HG02623 (cell line): ENCODE measurements around the gene MAGI2.

Experiments
- ATAC-seq: cut with Tn5 transposase; IDR thresholded peaks from one replicate; pipeline ENCODE4 v1.9.1; 2021; ENCODE audit warnings: moderate library complexity; ENCODE audit not compliant: unreplicated experiment

The MAGI2 gene

DNA sequence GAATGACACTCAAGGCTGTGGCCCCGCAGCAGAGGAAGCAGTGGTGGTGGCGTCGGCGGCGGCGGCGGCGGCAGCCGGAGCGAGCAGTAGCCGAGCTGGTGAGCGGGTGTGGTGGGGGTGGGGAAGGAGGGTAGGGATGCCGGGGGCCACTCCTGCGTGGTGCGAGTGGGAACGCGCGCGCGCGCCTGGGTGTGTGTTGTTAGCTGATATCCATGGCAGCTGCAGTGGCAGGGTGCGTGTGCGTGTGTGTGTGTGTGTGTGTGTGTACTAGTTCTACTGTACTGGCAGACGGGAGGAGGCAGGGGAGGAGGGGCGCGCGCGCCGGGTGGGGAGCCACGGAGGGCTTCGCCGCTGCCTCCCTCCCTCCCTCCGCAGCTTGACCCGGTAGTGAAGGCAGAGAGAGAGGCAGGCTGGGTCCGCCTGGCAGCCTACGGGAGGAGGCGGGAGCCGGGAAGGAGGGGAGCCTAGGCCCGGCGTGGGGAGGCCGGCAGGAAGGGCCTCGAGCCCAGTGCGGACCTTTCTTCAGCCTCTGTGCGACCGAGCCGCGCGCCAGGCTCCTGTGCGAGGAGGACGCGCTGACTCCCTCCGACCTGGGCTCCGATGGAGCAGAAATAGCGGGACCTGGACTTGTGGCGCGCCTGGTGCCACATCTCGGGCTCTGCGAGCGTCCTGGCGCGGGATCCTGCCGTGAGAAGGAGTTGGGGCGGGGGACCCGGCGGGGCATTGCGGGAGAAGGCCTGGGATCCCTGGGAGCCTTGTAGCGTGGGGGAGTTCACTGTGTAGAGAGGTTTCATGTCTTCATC lies at the start of gene MAGI2:
TSS of gene MAGI2 (minus strand) at position 110 of the 803 bp plus-strand sequence. CDS start 347 bp downstream, outside the sequence.
- no peak for ATAC-seq

DNA sequence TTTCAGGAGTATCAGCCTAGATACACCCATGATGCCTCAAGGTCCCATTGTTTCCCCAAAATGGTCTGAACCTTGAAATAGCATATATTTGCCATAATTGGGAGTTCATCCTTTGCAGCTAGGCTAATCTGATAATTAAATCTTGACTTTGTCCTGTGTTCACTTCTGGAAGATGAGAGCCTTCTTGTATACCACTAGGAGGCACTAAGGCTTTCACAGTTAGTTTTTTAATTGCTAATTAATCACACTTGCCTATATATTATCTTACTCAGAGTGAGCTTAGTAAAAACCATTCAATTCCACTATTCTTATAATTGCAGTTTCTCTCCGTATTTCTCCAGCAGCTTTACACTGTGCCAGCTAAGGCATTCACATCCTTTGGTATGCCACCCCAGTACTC lies 48.7 kb upstream of the MAGI2 start:
- ATAC-seq: no peak

DNA sequence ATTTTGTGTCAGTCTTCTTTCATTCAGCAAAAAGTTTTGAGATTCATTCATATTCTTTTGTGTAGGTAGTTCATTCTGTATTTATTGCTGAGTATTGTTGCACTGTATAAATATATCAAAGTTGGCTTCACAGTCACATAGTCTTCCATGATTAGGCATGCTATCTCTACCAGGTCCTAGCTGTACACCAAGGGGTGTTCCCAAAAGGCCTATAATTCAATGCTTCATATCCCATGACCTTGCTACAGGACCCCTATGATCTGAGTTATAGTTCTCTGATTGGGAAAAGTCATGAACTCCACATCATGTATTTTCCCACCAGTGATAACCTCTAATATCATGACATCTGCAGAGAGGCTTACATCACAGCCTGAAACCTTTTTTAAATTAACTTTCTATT lies 47.3 kb upstream of the MAGI2 start:
- no peak for ATAC-seq

DNA sequence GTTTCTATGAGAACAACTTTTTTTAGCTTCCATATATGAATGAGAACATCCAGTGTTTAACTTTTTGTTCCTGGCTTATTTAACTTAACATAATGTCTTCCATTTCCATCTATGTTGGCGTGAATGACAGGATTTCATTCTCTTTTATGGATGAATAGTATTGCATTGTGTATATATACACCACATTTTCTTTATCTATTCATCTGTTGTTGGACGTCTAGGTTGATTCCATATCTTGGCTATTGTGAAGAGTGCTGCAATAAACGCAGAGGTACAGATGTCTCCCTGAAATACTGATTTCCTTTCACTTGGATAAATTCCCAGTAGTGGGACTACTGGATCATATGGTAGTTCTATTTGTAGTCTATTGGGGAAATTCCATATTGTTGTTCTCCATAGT lies 44.3 kb upstream of the MAGI2 start:
- no peak for ATAC-seq

DNA sequence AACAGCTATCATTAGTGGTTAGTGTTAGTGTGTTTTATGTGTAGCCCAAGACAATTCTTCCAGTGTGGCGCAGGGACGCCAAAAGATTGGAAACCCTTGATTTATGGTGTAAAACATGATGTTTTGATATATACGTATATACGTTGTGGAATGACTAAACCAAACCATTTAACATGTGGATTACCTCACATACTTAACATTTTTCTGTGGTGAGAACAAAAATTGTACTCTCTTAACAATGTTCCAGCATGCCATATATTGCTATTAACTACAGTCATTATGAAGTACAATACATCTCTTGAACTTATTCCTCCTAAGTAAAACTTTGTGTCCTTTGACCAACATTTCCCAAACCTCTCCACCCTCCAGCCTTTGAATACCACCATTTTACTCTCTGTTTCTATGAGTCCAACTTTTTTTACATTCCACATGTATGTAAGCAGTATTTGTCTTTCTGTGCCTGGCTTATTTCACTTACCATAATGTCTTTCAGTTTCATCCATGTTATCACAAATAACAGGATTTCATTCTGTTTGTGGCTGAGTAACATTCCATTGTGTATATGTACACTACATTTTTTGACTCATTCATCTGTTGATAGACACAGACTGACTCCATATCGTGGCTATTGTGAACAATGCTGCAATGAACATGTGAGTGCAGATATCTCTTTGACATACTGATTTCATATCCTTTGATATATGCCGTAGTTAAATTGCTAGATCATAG lies 42.2 kb upstream of the MAGI2 start:
- ATAC-seq: no peak

DNA sequence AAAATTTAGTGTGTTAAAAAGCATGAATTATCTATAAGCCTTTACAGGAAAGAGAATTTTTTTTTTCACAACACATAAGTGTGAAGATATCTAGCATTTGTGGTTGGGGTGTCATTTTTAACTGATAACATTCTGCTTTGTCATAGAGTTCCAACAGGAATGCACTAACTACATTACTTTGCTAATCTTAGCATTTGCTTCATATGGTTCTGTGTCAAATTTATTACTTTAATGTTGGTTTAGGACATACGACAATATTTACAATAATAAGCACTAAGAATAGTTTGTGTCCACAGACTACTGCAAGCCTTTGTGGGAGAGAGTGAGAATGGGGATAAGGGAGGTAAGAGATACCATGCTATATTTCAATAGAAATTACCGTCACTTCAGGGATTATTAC lies 40.6 kb upstream of the MAGI2 start:
- no peak for ATAC-seq

DNA sequence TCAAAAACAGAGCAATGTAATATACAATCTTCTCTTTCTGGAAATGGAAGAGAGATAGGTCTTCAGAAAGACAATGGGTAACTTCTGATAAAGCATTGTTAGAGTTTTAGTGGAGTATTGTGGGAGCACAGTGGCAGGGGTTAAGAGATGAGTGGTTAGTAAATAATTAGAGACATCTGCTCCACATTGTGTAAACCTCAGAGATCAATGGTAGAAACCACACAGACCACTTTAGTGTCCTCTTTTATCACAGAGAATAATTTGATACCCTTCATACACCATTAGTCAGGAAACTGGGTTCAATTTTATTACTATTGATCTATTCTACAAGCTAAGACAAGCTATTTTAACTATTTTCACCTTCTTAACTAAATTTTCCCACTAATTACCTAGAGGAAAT lies 35.9 kb upstream of the MAGI2 start:
- no peak for ATAC-seq

DNA sequence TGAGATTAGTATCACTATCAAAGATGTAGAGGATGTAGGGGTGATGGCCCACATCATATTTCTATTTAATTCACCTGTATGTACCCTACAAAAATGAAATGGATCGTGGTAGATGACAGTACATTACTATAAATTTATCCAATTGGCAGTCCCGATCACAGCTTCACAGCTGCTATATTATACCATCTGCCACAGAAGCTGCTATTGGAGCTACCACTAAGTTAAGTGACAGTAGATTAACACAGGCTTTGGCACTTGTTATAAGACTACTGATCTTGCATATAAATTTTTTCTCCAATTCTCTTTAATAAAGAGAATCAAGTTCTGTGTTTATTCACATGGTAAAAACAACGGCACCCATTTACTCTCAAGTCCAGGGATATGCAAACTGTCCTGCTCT lies 24.9 kb upstream of the MAGI2 start:
- ATAC-seq: no peak

DNA sequence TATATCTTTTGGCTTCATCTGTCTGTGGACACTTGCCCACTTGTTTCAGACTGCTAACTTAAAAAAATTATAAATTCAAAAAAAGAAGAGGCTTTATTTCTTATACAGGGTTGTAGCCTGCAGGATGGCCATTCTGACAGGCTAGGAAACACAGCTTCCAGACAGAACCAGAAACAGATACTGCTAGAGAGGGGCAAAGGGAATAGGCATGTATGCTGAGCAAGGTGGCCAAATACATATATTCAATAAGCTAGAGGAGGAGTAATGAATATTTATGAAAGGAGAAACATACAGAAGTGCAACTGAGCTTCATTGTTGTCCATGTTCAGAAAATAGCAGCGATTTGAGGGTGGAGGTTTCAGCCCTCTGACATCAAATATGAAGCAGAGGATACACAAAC lies 22.0 kb upstream of the MAGI2 start:
- ATAC-seq: no peak

DNA sequence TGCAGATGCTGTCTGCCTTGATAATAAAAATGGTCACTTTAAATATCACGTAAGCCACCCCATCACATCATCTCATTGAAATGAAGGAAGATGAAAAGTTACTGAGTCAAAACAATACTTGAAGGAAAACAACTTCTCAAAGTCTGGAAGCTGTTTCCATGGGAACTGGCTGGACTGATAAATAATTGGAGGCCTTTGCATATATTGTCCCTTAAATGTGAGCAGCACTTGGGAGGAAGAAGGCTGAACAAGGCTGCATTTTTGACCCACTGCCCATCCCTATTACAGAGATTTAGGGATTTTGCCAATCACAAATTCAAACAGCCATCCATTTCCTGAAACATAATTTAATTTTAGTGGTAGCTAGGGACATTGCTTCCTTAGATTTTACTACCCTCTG lies 18.2 kb upstream of the MAGI2 start:
- ATAC-seq: no peak

DNA sequence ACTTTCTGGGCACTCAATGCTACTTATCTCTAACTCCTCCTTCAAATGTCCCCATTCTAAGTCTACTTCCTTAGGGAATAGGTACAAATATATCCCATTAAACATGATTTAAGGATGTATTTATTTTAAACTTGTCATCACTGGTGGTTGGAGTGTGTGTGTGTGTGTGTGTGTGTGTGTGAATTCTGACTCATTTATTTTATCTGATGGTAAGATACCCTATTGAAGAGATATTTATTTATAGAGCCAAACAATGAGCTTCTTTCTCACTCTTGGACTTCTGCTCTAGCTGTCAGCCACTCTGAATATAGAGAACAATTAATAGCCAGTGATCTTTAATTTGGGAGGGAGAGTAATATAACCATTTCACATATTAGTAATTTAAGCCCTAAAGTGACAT lies 17.8 kb upstream of the MAGI2 start:
- ATAC-seq: no peak

DNA sequence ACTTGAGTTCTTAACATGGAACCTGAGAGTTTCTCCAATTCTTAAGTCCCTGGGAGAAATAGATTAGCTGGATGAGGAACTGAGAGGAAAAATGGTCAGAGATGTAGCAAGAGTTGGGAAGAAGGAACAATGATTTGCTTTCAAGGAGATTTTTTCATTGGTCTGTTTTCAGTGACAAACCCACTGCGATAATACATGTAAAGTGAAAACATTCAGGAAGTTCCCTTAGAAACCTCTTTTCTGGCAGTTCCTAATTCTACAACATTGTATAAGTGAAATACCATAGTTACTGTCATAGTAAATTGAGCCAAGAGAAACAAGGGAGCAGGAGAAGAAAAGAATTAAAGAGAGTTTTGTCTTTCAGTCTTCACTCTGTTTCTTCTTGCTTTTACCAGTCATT lies 12.1 kb upstream of the MAGI2 start:
- ATAC-seq: no peak

DNA sequence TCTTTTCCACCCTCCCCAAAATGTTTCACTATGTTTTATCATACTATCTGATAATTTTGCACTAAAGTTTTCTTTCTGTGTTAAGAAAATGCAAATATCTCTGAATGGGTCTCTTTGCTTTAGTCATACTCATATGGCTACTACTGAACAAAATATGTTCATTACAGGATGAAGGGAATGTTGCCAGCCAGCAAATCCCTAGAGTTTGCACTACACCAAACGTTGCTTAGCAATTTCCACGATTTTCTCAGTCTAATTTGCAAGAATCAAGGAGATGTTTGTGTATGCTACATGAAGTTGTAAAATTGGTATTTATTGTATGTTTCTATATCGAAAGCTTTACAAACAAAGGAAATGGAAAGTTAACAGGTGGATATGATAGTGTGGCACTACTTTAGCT lies 10.6 kb upstream of the MAGI2 start:
- ATAC-seq: no peak

DNA sequence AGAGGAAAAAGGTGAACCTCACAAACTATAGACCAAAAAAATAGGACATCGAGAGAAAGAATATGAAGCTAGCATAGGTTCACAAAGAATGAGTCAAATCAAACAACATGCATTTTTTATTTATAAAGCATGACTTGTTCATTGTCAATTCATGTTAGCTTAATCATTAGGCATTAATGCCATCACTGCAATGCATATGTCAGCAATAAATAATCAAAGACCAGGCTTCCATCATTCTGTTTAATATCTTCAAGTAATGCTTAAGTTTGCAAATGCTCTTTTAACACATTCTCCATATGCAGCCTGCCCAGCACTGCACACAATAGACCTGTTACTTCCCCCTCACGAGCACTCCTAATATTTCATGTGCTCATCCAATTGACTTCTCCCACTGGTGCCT lies 8.9 kb upstream of the MAGI2 start:
- ATAC-seq: no peak

DNA sequence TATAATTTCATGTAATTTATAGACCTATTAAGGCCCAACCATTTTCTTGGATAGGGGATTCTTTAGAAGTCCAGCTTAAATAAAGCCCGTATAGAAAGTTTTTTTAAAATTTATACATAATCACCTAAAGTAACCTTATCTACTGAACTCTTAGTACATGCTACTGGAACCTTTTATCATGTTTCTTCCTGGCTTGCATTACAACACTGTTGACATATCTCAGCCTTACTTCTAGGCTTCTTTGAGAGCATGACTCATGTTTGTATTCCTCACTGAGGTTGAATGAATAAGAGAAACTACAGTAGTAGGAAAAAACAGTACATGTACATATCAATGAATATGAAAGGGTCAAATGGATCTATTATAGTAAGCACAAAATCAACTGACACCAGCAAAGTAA lies 8.2 kb upstream of the MAGI2 start:
- no peak for ATAC-seq

DNA sequence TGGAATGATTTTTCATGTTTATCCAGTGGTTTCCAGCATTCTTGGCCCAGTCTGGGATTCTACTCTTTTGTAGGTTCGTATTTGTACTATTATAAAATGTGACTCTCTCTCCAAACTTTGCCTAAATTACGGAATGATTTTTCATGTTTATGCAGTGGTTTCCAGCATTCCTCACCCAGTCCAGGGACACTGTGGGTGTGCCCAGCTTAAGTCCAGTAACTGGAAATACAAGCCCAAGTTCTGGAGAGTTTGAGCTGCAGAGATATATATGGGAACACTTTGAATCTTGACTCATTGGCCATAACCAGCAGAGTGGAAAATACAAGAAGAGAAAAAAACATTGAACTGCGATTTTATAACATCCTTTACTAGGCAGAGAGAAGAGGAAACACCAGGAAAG lies 5.9 kb upstream of the MAGI2 start:
- ATAC-seq: no peak

DNA sequence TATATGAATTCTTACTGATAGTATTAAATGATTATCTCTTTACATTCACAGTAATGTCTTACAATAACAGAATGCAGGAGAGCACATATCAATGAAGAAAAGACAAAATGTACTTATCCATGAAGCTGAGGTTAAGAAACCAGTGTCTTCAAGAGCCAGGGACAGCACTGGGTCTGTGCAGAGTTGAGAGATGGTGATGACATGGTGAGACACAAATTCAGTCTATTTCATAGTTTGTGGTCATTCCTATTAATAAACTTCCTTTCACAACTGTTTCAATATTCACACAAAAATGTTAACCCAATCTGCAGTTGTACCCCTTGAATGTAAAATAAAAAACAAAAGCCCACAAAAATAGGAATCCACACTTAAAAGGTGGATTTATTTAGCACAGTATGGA lies 5.3 kb upstream of the MAGI2 start:
- no peak for ATAC-seq

DNA sequence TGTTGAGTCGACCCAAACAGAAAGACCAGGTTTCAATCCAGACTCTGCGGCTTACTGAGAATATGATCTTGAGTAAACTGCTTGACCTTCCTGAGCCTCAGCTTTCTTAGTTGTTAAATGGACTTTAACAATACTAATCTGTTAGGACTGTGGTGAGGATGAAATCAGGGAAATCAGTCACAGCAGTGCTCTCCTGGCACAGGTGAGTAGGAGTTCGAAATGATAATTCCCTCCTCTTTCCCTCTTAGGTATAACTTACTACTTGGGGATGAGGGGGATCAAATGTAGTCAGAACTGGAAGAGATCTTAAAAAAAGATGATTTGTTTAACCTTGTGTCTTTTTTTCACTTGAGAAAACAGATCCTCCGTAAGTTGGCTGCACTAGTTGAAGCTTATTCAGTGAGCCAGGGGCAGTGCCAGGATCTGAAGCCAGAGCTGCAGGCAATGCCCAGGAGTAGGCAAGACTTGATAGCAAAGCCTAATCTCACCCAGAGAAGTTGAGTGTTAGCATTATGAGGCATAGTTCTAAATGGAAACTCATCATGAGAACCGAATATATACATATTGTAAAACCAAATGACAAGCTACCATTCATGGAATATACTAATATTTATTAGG lies 1.8 kb upstream of the MAGI2 start:
- ATAC-seq: no peak

DNA sequence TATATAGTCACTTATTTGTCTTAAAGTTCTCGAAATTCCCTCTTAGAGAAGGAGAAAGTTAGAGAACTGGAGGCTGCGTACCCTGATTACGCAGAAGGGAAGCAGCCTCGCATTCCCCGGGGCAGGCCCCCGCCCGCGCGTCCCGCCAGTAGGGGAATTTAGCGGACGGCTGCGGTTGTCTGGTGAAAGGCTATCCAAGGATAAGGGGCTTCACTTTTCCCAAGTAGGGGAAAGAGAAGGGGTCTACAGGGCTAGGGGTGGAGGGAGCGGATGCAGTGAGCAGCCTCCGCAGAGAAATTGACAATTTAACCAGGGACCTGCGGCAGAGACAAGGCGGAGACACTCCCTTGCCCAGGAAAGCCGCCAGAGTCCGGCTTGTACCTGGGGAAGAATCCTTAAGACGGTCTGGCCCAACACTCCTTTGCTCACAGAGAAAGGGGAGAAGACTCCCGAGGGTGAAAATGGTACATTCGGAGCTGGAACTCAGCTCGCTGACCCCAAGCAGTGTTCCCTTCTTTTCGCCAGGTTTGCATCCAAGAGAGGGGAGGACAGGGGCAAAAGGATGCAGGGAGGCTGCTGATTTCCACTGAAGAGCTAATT lies 994 bp upstream of the MAGI2 start:
- ATAC-seq: no peak

DNA sequence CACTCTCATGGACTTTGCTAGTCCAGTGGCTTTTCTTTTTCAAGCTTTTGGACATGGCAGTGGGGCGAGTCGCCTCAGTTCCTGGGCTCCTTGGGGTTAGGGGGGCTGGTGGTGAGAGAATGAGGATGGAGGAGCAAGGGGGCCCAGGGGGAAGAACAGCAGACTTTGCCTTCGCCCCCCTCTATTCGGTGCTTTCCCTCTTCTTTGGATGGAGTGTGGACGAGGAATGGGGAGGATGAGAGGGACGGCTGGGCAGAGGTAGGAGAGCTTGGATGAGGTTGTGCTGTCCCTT lies 255 bp downstream of the MAGI2 start:
- no peak for ATAC-seq

DNA sequence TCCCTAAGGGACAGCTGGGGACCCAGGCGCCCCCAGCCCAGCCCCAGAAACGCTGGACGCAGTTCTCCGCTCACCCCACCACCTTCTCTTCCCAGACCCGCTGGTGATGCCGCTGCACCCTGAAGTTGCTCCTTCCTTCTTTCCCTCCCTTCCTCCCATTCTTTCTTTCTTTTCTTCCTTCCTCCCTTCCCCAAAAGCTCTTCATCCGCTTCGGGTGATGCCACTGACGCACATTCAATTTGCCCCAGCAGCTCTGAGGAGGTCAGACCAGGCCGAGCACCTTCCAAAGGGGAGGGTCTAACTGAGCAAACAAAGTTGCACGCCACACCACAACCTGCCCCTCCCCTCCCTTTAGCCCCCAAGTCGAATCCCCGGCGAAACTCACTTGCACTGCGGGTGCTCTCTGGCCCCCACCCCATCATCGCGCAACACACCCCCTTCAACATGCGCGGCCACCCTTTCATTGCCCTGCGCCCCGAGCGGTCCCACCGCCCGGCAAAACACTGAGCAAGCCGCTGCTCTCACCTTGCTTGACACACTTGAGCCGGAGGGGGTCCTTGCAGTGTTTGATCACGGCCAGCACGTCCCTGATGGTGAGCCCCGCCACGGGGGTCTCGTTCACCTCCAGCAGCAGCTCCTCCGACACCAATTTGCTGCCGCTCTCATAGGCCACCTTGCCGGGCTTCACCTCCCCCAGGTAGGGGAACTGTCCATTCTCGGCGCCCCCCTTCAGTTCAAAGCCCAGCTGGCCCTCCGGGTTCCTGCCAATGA lies 787 bp downstream of the MAGI2 start:
- ATAC-seq: no peak
